Caco-2 (cell line): Measurements from ENCODE around the gene KLK14. TPM values are rescaled to one million over a fixed set of nuclear protein-coding genes. Genes with fewer than 3 reads are reported as not detected.

Experiments used
- BruUV-seq: library from RNA; stranded (reverse); fragments of 400-500 nt; replicated peaks from 2 replicates; lab custom pipeline; 2021; lab: Mats Ljungman, UMichigan
- CTCF ChIA-PET: fragments of 300-600 bp; sonication (Branson Sonifier 250); formaldehyde crosslinking; loops from one replicate; lab custom pipeline; 2022; ENCODE audit warnings: antibody characterized with exemption; lab: Charles Lee
- POLR2A ChIA-PET: fragments of 300-600 bp; sonication (Branson Sonifier 250); formaldehyde crosslinking; loops from one replicate; lab custom pipeline; 2022; ENCODE audit warnings: antibody characterized with exemption; lab: Charles Lee
- DNase-seq, 2 experiments: peaks; one replicate each; pipeline versions ENCODE4 v3.0.0 to v3.0.0-alpha.2; 2020 to 2022
- H3K27me3 ChIP-seq: replicated peaks from 2 replicates; pipeline ENCODE4 v1.6.0; 2011; ENCODE audit warnings: low read length; ENCODE audit not compliant: control insufficient read depth, insufficient read depth
- H3K36me3 ChIP-seq: 2 replicates; pipeline ENCODE4 v1.5.1; 2011; ENCODE audit warnings: low read length; ENCODE audit not compliant: control insufficient read depth, insufficient read depth
- H3K4me1 ChIP-seq: fragments of 250-450 bp; sonication (Bioruptor Pico); 2 replicates; pipeline ENCODE4 v1.5.1; 2020; ENCODE audit warnings: mild to moderate bottlenecking
- H3K4me3 ChIP-seq: 2 replicates; pipeline ENCODE4 v1.5.1; 2011; ENCODE audit warnings: low read depth, mild to moderate bottlenecking, control low read depth, low read length
- H3K9me3 ChIP-seq: fragments of 250-450 bp; sonication (Bioruptor Pico); 2 replicates; pipeline ENCODE4 v1.5.1; 2020; ENCODE audit warnings: mild to moderate bottlenecking, moderate library complexity
- H3K27ac Mint-ChIP-seq: one replicate; pipeline ENCODE4 v1.8.0; 2022; ENCODE audit warnings: mixed read lengths; ENCODE audit not compliant: unreplicated experiment
- H3K27me3 Mint-ChIP-seq: one replicate; pipeline ENCODE4 v1.8.0; 2022; ENCODE audit warnings: mixed read lengths; ENCODE audit not compliant: insufficient read depth, unreplicated experiment
- H3K36me3 Mint-ChIP-seq: one replicate; pipeline ENCODE4 v1.8.0; 2022; ENCODE audit warnings: mild to moderate bottlenecking, mixed read lengths; ENCODE audit not compliant: insufficient read depth, unreplicated experiment
- H3K4me1 Mint-ChIP-seq: one replicate; pipeline ENCODE4 v1.8.0; 2022; ENCODE audit warnings: low read depth, mixed read lengths; ENCODE audit not compliant: unreplicated experiment
- H3K4me3 Mint-ChIP-seq: one replicate; pipeline ENCODE4 v1.8.0; 2022; ENCODE audit warnings: mild to moderate bottlenecking, moderate library complexity, mixed read lengths; ENCODE audit not compliant: unreplicated experiment
- H3K9me3 Mint-ChIP-seq: one replicate; pipeline ENCODE4 v1.8.0; 2022; ENCODE audit warnings: mixed read lengths; ENCODE audit not compliant: unreplicated experiment
- intact Hi-C: fragments of 100-400 bp; cut with micrococcal nuclease; formaldehyde crosslinking; loops from one replicate; pipeline ENCODE4 v1.10.0; 2022; ENCODE audit not compliant: unreplicated experiment
- total RNA-seq: library from RNA; stranded (reverse); gene quantifications from 2 replicates; pipeline ENCODE4 v1.2.3, GENCODE V29; 2022
- TF ChIP-seq, protein P1 (sequence below), 2 experiments: fragments of 200-600 bp in 1 of 2; IDR thresholded peaks; 1 replicate in 1 of 2; 2 replicates in 1 of 2; pipeline versions ENCODE4 v1.5.1 to v1.8.0; 2011 to 2022; ENCODE audit warnings: antibody characterized with exemption in 1 of 2, control low read depth in 1 of 2, inconsistent platforms in 1 of 2, low read depth in 1 of 2, low read length in 1 of 2, mild to moderate bottlenecking in 1 of 2, moderate library complexity in 1 of 2; ENCODE audit not compliant: insufficient read depth in 1 of 2, severe bottlenecking in 1 of 2, unreplicated experiment in 1 of 2

The KLK14 gene
- total RNA-seq, 1 experiment from 2014 or later = not detected

DNA sequence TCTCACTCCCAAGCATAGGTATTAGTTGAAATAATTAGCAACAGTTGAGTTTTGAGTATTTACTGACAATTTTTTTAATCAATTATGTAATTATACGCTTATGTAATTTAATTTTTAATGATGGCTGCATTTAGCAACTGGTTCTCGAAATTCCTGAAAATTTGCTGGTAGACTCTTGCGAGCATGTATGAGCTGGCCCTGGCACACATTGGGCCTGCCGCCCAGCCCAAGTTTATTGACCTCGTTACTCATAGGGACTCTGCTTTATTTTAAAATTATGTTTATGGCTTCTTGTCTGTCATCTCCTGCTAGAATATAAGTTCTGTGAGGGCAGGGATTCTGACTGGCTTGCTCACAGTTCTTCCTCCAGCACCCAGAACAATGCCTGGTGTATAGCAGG is 6.7 kb downstream of the KLK14 start:
- peaks cover 13% of the 10 kb centered on the region for H3K9me3 Mint-ChIP-seq
- H3K4me1 Mint-ChIP-seq = no peaks in the 10 kb centered on the region
- peaks cover 12% of the 10 kb centered on the region for H3K27me3 Mint-ChIP-seq
- TF ChIP-seq, protein P1, sequence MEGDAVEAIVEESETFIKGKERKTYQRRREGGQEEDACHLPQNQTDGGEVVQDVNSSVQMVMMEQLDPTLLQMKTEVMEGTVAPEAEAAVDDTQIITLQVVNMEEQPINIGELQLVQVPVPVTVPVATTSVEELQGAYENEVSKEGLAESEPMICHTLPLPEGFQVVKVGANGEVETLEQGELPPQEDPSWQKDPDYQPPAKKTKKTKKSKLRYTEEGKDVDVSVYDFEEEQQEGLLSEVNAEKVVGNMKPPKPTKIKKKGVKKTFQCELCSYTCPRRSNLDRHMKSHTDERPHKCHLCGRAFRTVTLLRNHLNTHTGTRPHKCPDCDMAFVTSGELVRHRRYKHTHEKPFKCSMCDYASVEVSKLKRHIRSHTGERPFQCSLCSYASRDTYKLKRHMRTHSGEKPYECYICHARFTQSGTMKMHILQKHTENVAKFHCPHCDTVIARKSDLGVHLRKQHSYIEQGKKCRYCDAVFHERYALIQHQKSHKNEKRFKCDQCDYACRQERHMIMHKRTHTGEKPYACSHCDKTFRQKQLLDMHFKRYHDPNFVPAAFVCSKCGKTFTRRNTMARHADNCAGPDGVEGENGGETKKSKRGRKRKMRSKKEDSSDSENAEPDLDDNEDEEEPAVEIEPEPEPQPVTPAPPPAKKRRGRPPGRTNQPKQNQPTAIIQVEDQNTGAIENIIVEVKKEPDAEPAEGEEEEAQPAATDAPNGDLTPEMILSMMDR (IDR thresholded peaks at IDR 0.05; ENCODE audit: insufficient read depth in 1 of 2, low read depth in 1 of 2, low read length in 1 of 2, severe bottlenecking in 1 of 2, unreplicated experiment in 1 of 2) = no peak
- no peaks in the 10 kb centered on the region for H3K36me3 ChIP-seq
- H3K36me3 Mint-ChIP-seq = no peaks in the 10 kb centered on the region
- H3K4me3 Mint-ChIP-seq = no peak overlapping the region
- DNase-seq = no peak
- no peaks in the 10 kb centered on the region for H3K27me3 ChIP-seq
- no peaks in the 10 kb centered on the region for H3K4me1 ChIP-seq
- peaks cover 11% of the 10 kb centered on the region for H3K9me3 ChIP-seq
- H3K4me3 ChIP-seq = no peak overlapping the region
- ChIA-PET CTCF (no interaction called here), POLR2A (no interaction called here)
- H3K27ac Mint-ChIP-seq = no peak overlapping the region
- intact Hi-C loops = no loop called here
- BruUV-seq = no TSS peak

DNA sequence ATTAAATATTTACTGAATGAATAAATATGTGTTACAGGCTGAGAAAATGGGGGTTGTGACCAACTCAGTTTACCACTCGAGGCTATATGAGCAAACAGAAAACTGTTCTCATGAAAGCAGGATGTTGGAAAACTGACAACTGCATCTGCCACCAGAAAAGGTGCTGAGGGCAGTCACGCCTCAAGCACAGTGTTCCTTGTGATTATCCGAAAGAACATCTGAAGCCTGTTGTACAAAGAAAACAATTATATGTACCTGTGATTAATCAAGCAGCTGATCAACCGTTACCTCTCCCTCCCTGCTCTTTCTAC is 11.6 kb downstream of the KLK14 start:
- BruUV-seq = no TSS peak
- no peak for DNase-seq
- H3K9me3 Mint-ChIP-seq = peaks cover 13% of the 10 kb centered on the region
- peaks cover 6% of the 10 kb centered on the region for H3K27me3 Mint-ChIP-seq
- TF ChIP-seq, protein P1 (IDR thresholded peaks at IDR 0.05; ENCODE audit: insufficient read depth in 1 of 2, low read depth in 1 of 2, low read length in 1 of 2, severe bottlenecking in 1 of 2, unreplicated experiment in 1 of 2) = no peak
- Histone ChIP-seq H3K36me3 (no peaks in the 10 kb centered on the region), H3K4me3 (no peak overlapping the region), H3K9me3 (peaks cover 11% of the 10 kb centered on the region), H3K4me1 (no peaks in the 10 kb centered on the region), H3K27me3 (no peaks in the 10 kb centered on the region)
- no peaks in the 10 kb centered on the region for H3K4me1 Mint-ChIP-seq
- intact Hi-C loops = no loop called here
- H3K36me3 Mint-ChIP-seq = no peaks in the 10 kb centered on the region
- H3K4me3 Mint-ChIP-seq = no peak overlapping the region
- no peak overlapping the region for H3K27ac Mint-ChIP-seq
- CTCF ChIA-PET = no interaction called here
- POLR2A ChIA-PET = no interaction called here

DNA sequence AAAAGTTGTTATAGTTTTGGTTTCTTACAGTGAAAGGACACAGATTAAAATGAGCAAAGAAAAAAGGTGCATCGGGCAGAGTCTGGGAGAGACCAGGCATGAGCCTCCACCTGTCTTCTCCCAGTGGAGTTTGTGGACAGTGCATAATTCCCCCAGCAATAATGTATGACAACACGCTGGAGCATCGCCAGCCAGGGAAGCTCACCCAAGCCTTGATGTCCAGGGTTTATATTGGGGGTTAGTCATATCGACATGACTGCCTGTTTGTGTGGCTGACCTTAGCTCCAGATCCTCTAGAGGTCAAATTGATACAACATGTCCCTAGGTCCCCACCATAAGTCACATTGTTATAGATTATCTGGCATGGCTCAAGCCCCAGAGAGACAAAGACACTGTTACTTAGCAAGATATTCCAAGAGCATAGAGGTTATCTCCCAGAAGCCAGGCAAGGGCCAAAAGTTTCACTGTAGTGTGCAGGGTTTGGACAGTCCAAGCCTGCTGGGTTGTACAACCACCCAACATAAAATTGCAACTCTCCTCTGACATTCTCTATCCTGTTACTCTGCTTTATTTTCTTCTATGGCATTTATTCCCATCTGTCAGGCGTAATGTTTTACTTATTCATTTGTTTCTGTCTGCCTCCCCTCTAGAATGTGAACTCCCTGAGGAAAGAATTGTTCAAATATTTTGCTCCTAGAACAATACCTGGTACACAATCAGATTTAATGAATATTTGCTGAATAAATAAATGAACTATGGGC is 12.2 kb downstream of the KLK14 start:
- intact Hi-C loops = no loop called here
- no peaks in the 10 kb centered on the region for H3K27me3 ChIP-seq
- ChIA-PET POLR2A (no interaction called here), CTCF (no interaction called here)
- Mint-ChIP-seq H3K4me3 (no peak overlapping the region), H3K36me3 (no peaks in the 10 kb centered on the region), H3K27me3 (peaks cover 6% of the 10 kb centered on the region), H3K9me3 (peaks cover 13% of the 10 kb centered on the region), H3K4me1 (no peaks in the 10 kb centered on the region), H3K27ac (no peak overlapping the region)
- no peak overlapping the region for H3K4me3 ChIP-seq
- TF ChIP-seq, protein P1 (IDR thresholded peaks at IDR 0.05; ENCODE audit: insufficient read depth in 1 of 2, low read depth in 1 of 2, low read length in 1 of 2, severe bottlenecking in 1 of 2, unreplicated experiment in 1 of 2) = no peak
- BruUV-seq = no TSS peak
- H3K4me1 ChIP-seq = no peaks in the 10 kb centered on the region
- no peak for DNase-seq
- no peaks in the 10 kb centered on the region for H3K36me3 ChIP-seq
- peaks cover 11% of the 10 kb centered on the region for H3K9me3 ChIP-seq
